8988T (cell line): ENCODE results near the gene CHRNA10.
A peak's percentile ranks its signal among the peaks of the same experiment; 100 is the strongest.

Source experiments
- DNase-seq: peaks from one replicate; pipeline ENCODE4 v3.0.0; 2011

CHRNA10 gene

GRCh38 chr11:3671334-3672254 is at the start of gene CHRNA10:
Gene CHRNA10, minus strand, starts transcription at chr11:3671384. Its CDS starts 72 bp downstream, at chr11:3671312.
- DNase-seq, result no peak

- no peak for DNase-seq
Measured at GRCh38 chr11:3712274-3712673, 41.1 kb upstream of the CHRNA10 start.

- DNase-seq, result no peak
Measured at GRCh38 chr11:3710485-3711259, 39.5 kb upstream of the CHRNA10 start.

- no peak for DNase-seq
Measured at GRCh38 chr11:3709977-3710376, 38.8 kb upstream of the CHRNA10 start.

- DNase-seq, result no peak
Measured at GRCh38 chr11:3707176-3707575, 36.0 kb upstream of the CHRNA10 start.

GRCh38 chr11:3703383-3703782 is 32.2 kb upstream of the CHRNA10 start:
- no peak for DNase-seq

GRCh38 chr11:3700910-3701309 is 29.7 kb upstream of the CHRNA10 start:
- no peak for DNase-seq

- DNase-seq, result no peak
Measured at GRCh38 chr11:3700410-3700809, 29.2 kb upstream of the CHRNA10 start.

- DNase-seq, result no peak
Measured at GRCh38 chr11:3686751-3687150, 15.6 kb upstream of the CHRNA10 start.

- DNase-seq, result no peak
Measured at GRCh38 chr11:3685923-3686322, 14.7 kb upstream of the CHRNA10 start.

GRCh38 chr11:3684819-3685172 is 13.6 kb upstream of the CHRNA10 start:
- DNase-seq, result no peak

GRCh38 chr11:3684129-3684818 is 13.1 kb upstream of the CHRNA10 start:
- DNase-seq, result no peak

GRCh38 chr11:3683039-3683438 is 11.9 kb upstream of the CHRNA10 start:
- no peak for DNase-seq

- no peak for DNase-seq
Measured at GRCh38 chr11:3679077-3679476, 7.9 kb upstream of the CHRNA10 start.

GRCh38 chr11:3675971-3676370 is 4.8 kb upstream of the CHRNA10 start:
- DNase-seq, result no peak

- DNase-seq, result peak; percentile 93
Measured at GRCh38 chr11:3674189-3674588, 3.0 kb upstream of the CHRNA10 start.

GRCh38 chr11:3669742-3670183 is 1.4 kb downstream of the CHRNA10 start:
- no peak for DNase-seq

- no peak for DNase-seq
Measured at GRCh38 chr11:3669128-3669527, 2.1 kb downstream of the CHRNA10 start.

- no peak for DNase-seq
Measured at GRCh38 chr11:3667149-3668035, 3.8 kb downstream of the CHRNA10 start.

- DNase-seq, result no peak
Measured at GRCh38 chr11:3666023-3666530, 5.1 kb downstream of the CHRNA10 start.

- no peak for DNase-seq
Measured at GRCh38 chr11:3665336-3666022, 5.7 kb downstream of the CHRNA10 start.
